Measurements from ENCODE around the gene HACE1. TPM values are rescaled to one million over a fixed set of nuclear protein-coding genes. Genes with fewer than 3 reads are reported as not detected.
A peak's percentile ranks its signal among the peaks of the same experiment; 100 is the strongest.
"Not testable (repeated sequence)": the region's sequence is repeated elsewhere in the genome, so short reads cannot be mapped to it uniquely, and the experiment has no call there.

The HACE1 gene
- total RNA-seq, 1 donor = 18.3 TPM

- TF ChIP-seq CTCF (IDR thresholded peaks at IDR 0.05; ENCODE audit: insufficient read depth, low read length) = peak; percentile 42
- DNase-seq (ENCODE audit: low read depth) = peak; percentile 50
- no peak overlapping the region for H3K4me3 ChIP-seq (ENCODE audit: low read depth, low read length)
Observed at GRCh38 chr6:104771258-104771832, 88.4 kb downstream of the HACE1 start.

GRCh38 chr6:104768906-104769305 lies 90.8 kb downstream of the HACE1 start:
- TF ChIP-seq CTCF (IDR thresholded peaks at IDR 0.05; ENCODE audit: insufficient read depth, low read length) = no peak
- H3K4me3 ChIP-seq (ENCODE audit: low read depth, low read length) = no peak overlapping the region
- no peak for DNase-seq (ENCODE audit: low read depth)

- no peak for DNase-seq (ENCODE audit: low read depth)
- TF ChIP-seq CTCF (IDR thresholded peaks at IDR 0.05; ENCODE audit: insufficient read depth, low read length) = no peak
- no peak overlapping the region for H3K4me3 ChIP-seq (ENCODE audit: low read depth, low read length)
Observed at GRCh38 chr6:104766595-104766994, 93.1 kb downstream of the HACE1 start.

- H3K4me3 ChIP-seq (ENCODE audit: low read depth, low read length) = no peak overlapping the region
- TF ChIP-seq CTCF (IDR thresholded peaks at IDR 0.05; ENCODE audit: insufficient read depth, low read length) = no peak
- DNase-seq (ENCODE audit: low read depth) = peak; percentile 4
Observed at GRCh38 chr6:104754788-104755409, 104.8 kb downstream of the HACE1 start.

GRCh38 chr6:104753251-104753650 lies 106.5 kb downstream of the HACE1 start:
- TF ChIP-seq CTCF (IDR thresholded peaks at IDR 0.05; ENCODE audit: insufficient read depth, low read length) = no peak

GRCh38 chr6:104750449-104750848 lies 109.3 kb downstream of the HACE1 start:
- DNase-seq (ENCODE audit: low read depth) = no peak
- no peak overlapping the region for H3K4me3 ChIP-seq (ENCODE audit: low read depth, low read length)
- no peak for TF ChIP-seq CTCF (IDR thresholded peaks at IDR 0.05; ENCODE audit: insufficient read depth, low read length)

More at GRCh38 chr6:104753251-104753650, 106.5 kb downstream of the HACE1 start:
- DNase-seq (ENCODE audit: low read depth) = no peak
- no peak overlapping the region for H3K4me3 ChIP-seq (ENCODE audit: low read depth, low read length)

GRCh38 chr6:104739124-104739523 lies 120.6 kb downstream of the HACE1 start:
- H3K4me3 ChIP-seq (ENCODE audit: low read depth, low read length); DNase-seq (ENCODE audit: low read depth): not testable (repeated sequence)

- not testable (repeated sequence) for DNase-seq (ENCODE audit: low read depth); H3K4me3 ChIP-seq (ENCODE audit: low read depth, low read length)
Observed at GRCh38 chr6:104737567-104737966, 122.2 kb downstream of the HACE1 start.
